HEK293T (cell line): Measurements from ENCODE around the gene ZNF766.

Source experiments
- ARNT ChIP-seq: fragments of 450-650 bp; IDR thresholded peaks from 2 replicates; pipeline ENCODE4 v1.6.1; 2017; ENCODE audit warnings: mild to moderate bottlenecking
- CTBP1 ChIP-seq: fragments of 450-650 bp; IDR thresholded peaks from 2 replicates; pipeline ENCODE4 v1.6.1; 2016; ENCODE audit warnings: borderline replicate concordance
- ELF4 ChIP-seq: fragments of 450-650 bp; IDR thresholded peaks from 2 replicates; pipeline ENCODE4 v1.6.1; 2017; ENCODE audit warnings: antibody characterized with exemption
- FOXA1 ChIP-seq: fragments of 450-650 bp; IDR thresholded peaks from 2 replicates; pipeline ENCODE4 v1.6.1; 2016; ENCODE audit warnings: mild to moderate bottlenecking
- FOXK2 ChIP-seq: fragments of 450-650 bp; IDR thresholded peaks from 2 replicates; pipeline ENCODE4 v1.6.1; 2016; ENCODE audit warnings: mild to moderate bottlenecking
- FOXM1 ChIP-seq: fragments of 450-650 bp; IDR thresholded peaks from 2 replicates; pipeline ENCODE4 v1.6.1; 2017; ENCODE audit warnings: mild to moderate bottlenecking, borderline replicate concordance
- HDGF ChIP-seq: fragments of 450-650 bp; IDR thresholded peaks from 2 replicates; pipeline ENCODE4 v1.6.1; 2017; ENCODE audit warnings: antibody characterized with exemption, borderline replicate concordance
- LEF1 ChIP-seq: fragments of 450-650 bp; IDR thresholded peaks from 2 replicates; pipeline ENCODE4 v1.6.1; 2017; ENCODE audit warnings: mild to moderate bottlenecking, borderline replicate concordance
- NFRKB ChIP-seq: fragments of 450-650 bp; IDR thresholded peaks from 2 replicates; pipeline ENCODE4 v1.6.1; 2016; ENCODE audit warnings: mild to moderate bottlenecking, moderate library complexity
- PKNOX1 ChIP-seq: fragments of 450-650 bp; IDR thresholded peaks from 2 replicates; pipeline ENCODE4 v1.6.1; 2016
- SP1 ChIP-seq: fragments of 450-650 bp; IDR thresholded peaks from 2 replicates; pipeline ENCODE4 v1.6.1; 2017
- TARDBP ChIP-seq: fragments of 450-650 bp; IDR thresholded peaks from 2 replicates; pipeline ENCODE4 v1.6.1; 2016
- ZNF384 ChIP-seq: fragments of 450-650 bp; IDR thresholded peaks from 2 replicates; pipeline ENCODE4 v1.6.1; 2016

- no peak for TF ChIP-seq ZNF384
- TF ChIP-seq FOXM1 = no peak
- no peak for TF ChIP-seq SP1
- TF ChIP-seq ARNT = no peak
- no peak for TF ChIP-seq PKNOX1
- TF ChIP-seq NFRKB = no peak
- no peak for TF ChIP-seq LEF1
- TF ChIP-seq CTBP1 = no peak
- no peak for TF ChIP-seq ELF4
- TF ChIP-seq FOXA1 = no peak
- no peak for TF ChIP-seq HDGF
- TF ChIP-seq TARDBP = no peak
- no peak for TF ChIP-seq FOXK2
Measured at GRCh38 chr19:52224211-52224610, 45.2 kb upstream of the ZNF766 start.
